HUDEP-2 (cell line): Measurements from ENCODE around the gene ADRA2B.
"Not testable (repeated sequence)": the region's sequence is repeated elsewhere in the genome, so short reads cannot be mapped to it uniquely, and the experiment has no call there.

Experiments
- DNase-seq, 76 experiments: peaks; one replicate each; lab custom pipeline; 2025; ENCODE audit not compliant: unreplicated experiment in 76 of 76; lab: John Stamatoyannopoulos, UW

ADRA2B gene

DNA sequence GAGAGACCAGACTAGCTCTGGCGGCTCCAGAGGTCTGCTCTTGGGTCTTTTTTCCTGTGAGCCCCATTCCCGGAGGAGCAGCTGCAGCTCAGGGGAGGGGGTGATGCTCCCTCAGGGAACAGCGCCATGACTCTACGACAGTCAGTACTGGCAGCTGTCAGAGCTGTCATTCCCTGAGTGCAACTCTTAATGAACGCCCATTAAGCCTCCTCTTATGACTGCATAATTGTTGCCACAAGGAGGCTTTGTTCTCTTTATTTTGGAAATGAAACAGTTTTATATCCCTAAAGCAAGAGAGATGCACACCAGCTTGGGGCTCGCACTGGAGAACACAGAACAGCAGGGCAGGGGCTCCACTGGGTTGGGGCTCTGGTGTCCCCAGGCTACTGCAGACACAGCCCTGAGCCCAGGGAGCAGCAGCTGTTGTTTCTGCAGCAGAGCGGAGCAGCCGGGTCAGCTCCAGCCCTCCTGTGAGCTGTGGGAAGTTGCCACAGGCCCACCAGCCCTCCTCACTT is 44.3 kb downstream of the ADRA2B start:
- DNase-seq, result not testable (repeated sequence)

- DNase-seq, result not testable (repeated sequence)
Observed at GRCh38 chr2:96071087-96071976, 45.0 kb downstream of the ADRA2B start.

- not testable (repeated sequence) for DNase-seq
Observed at GRCh38 chr2:96070351-96070750, 46.0 kb downstream of the ADRA2B start.

- not testable (repeated sequence) for DNase-seq
Observed at GRCh38 chr2:96069878-96070277, 46.5 kb downstream of the ADRA2B start.

- not testable (repeated sequence) for DNase-seq
Observed at GRCh38 chr2:96067902-96068581, 48.3 kb downstream of the ADRA2B start.

- not testable (repeated sequence) for DNase-seq
Observed at GRCh38 chr2:96067098-96067660, 49.2 kb downstream of the ADRA2B start.

GRCh38 chr2:96066511-96066910 is 49.9 kb downstream of the ADRA2B start:
- DNase-seq, result not testable (repeated sequence)

DNA sequence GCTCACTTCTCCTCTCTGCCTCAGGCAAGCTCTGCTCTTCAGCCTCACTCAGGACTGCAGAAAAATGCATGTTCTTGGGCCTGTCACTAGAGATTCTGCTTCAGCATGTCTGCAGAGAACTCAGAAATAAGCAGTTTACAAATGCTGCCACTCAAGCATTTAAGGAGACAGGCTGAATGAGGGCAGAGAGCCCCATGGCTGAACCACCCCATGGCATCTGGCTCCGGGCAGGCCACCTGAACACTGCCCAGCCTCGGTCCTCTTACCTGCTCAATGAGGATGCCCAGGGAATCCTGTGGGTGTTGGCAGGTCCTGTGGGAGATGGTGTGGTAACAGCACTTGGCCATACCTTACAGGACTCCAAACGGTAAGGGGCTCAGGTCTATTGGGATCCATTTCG is 50.4 kb downstream of the ADRA2B start:
- DNase-seq, result not testable (repeated sequence)

DNA sequence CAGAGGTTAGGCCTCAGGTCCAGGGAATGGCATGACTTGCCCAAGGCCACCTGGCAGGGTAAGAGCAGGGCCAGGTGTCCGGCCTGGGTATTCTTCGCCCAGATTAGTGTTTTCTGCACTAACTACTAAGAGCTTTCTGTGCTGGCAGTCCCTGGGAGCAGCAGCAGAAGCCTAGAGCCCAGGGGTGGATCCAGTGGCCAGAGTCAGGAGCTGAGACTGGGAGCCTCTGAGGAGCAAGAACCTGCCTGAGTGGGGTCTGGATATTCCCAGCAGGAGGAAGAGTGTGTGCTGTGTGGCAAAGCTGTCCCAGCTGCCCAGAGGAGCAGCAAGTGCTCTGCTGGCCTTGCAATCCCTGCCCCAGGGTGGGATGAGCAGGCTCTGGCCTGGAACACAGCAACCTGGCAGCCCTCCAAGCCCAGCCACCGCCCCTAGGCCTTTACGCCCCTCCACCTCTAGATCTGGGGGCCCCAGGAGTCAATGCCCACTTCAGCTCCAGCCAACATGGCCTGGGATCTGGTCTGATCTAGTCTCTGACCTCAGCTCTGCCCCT is 50.9 kb downstream of the ADRA2B start:
- DNase-seq, result no peak

DNA sequence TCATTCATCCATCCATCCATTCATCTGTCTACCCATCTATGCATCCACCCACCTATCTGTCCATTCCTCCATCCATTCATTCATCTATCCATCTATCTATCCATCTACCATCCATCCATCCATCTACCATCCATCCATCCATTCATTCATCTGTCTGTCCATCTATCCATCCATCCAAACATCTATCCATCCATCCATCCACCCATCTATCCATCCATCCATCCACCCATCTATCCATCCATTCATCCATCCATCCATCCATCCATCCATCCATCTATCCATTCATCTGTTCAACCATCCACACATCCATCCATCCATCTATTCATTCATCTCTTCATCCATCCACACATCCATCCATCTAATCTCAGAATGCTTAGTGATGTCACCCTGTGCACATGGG is 51.6 kb downstream of the ADRA2B start:
- DNase-seq, result not testable (repeated sequence)

GRCh38 chr2:96064047-96064675 is 52.2 kb downstream of the ADRA2B start:
- DNase-seq, result not testable (repeated sequence)

- DNase-seq, result not testable (repeated sequence)
Observed at GRCh38 chr2:96063116-96063899, 53.1 kb downstream of the ADRA2B start.
